ENCODE data around the gene GALNT10. TPM values are rescaled to one million over a fixed set of nuclear protein-coding genes. Genes with fewer than 3 reads are reported as not detected.

GALNT10 gene
- total RNA-seq, 1 experiment from 2014 or later: 22.9 TPM

DNA sequence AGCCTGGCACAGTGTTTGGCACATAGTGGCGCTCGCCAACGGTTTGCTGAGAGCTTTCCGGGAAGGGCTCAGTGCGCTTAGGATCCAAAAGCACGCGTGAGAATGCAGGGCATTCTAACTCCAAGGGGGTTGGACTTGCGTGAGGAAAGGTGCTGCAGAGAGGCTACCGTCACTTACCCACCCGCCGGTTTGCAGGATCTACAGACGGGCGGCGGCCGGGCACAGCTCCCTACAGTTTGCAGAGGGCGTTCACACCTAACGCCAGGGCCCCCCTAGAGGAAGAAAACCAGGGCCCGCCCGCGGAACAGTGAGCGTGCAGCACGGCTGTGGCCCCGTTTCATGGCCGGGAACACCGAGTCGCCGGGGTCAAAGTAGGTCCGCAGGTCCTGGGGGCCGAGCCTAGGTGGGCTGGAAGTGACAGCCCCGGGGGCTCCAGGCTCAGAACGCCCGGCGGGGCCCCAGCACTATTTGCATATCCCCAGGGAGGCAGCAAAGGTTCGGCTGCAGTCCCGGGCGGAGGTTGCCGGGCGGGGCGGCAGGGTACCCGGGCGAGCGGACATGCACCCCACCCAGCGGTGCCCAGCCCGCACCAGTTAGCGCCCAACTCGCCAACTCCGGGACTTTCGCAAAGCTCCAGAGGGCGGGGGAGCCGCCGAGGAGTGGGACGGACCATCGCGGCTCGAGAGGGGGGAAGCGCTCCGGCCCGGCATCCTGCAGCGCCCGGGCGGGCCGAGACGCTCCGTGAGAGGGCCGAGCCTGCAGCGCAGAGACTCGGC is 526 bp upstream of the GALNT10 start:
- Mint-ChIP-seq H3K27ac (no peak overlapping the region), H3K4me1 (peaks cover 50% of the 10 kb centered on the region), H3K4me3 (peak overlapping the region; percentile 73), H3K9me3 (no peaks in the 10 kb centered on the region), H3K27me3 (ENCODE audit: low read depth) (peaks cover 52% of the 10 kb centered on the region), H3K36me3 (no peaks in the 10 kb centered on the region)
- POLR2A ChIA-PET: interaction anchor here (0.6 to 1.4 kb wide), 3 partner anchors 10 to 205 kb away, joined by 3 to 4 read pairs (median 3); no protein-coding TSS in a partner anchor
- DNase-seq (ENCODE audit: low spot score) (peak; percentile 81), ATAC-seq (peak; percentile 61)
- CTCF ChIA-PET: interaction anchor here (0.6 to 3.5 kb wide), 34 partner anchors 7 to 331 kb away, joined by 3 to 57 read pairs (median 4); partner anchors contain the start of genes FAM114A2 and MFAP3
- TF ChIP-seq, protein P1, sequence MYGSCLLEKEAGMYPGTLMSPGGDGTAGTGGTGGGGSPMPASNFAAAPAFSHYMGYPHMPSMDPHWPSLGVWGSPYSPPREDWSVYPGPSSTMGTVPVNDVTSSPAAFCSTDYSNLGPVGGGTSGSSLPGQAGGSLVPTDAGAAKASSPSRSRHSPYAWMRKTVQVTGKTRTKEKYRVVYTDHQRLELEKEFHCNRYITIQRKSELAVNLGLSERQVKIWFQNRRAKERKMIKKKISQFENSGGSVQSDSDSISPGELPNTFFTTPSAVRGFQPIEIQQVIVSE (CRISPR knock-in tag; IDR thresholded peaks at IDR 0.05; ENCODE audit: borderline replicate concordance): no peak
- no peak for TF ChIP-seq RORB (CRISPR knock-in tag; IDR thresholded peaks at IDR 0.05)
- TF ChIP-seq GTF2I (CRISPR knock-in tag; conservative IDR thresholded peaks at IDR 0.05): peak; percentile 69
- TF ChIP-seq, protein P2, sequence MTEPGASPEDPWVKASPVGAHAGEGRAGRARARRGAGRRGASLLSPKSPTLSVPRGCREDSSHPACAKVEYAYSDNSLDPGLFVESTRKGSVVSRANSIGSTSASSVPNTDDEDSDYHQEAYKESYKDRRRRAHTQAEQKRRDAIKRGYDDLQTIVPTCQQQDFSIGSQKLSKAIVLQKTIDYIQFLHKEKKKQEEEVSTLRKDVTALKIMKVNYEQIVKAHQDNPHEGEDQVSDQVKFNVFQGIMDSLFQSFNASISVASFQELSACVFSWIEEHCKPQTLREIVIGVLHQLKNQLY (CRISPR knock-in tag; IDR thresholded peaks at IDR 0.05): no peak
- TF ChIP-seq TEAD1 (CRISPR knock-in tag; IDR thresholded peaks at IDR 0.05): no peak; the same call in 1 of the 2 replicates
- TF ChIP-seq ZNF423 (CRISPR knock-in tag; IDR thresholded peaks at IDR 0.05): peak; percentile 76
- TF ChIP-seq MYBL2 (CRISPR knock-in tag; IDR thresholded peaks at IDR 0.05): peak; percentile 44; the same call in 1 of the 2 replicates
- TF ChIP-seq NR2C2 (CRISPR knock-in tag; IDR thresholded peaks at IDR 0.05): no peak
- TF ChIP-seq, protein P3, sequence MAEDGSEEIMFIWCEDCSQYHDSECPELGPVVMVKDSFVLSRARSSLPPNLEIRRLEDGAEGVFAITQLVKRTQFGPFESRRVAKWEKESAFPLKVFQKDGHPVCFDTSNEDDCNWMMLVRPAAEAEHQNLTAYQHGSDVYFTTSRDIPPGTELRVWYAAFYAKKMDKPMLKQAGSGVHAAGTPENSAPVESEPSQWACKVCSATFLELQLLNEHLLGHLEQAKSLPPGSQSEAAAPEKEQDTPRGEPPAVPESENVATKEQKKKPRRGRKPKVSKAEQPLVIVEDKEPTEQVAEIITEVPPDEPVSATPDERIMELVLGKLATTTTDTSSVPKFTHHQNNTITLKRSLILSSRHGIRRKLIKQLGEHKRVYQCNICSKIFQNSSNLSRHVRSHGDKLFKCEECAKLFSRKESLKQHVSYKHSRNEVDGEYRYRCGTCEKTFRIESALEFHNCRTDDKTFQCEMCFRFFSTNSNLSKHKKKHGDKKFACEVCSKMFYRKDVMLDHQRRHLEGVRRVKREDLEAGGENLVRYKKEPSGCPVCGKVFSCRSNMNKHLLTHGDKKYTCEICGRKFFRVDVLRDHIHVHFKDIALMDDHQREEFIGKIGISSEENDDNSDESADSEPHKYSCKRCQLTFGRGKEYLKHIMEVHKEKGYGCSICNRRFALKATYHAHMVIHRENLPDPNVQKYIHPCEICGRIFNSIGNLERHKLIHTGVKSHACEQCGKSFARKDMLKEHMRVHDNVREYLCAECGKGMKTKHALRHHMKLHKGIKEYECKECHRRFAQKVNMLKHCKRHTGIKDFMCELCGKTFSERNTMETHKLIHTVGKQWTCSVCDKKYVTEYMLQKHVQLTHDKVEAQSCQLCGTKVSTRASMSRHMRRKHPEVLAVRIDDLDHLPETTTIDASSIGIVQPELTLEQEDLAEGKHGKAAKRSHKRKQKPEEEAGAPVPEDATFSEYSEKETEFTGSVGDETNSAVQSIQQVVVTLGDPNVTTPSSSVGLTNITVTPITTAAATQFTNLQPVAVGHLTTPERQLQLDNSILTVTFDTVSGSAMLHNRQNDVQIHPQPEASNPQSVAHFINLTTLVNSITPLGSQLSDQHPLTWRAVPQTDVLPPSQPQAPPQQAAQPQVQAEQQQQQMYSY (CRISPR knock-in tag; IDR thresholded peaks at IDR 0.05): peak; percentile 91
- no peak for TF ChIP-seq CREB1 (CRISPR knock-in tag; IDR thresholded peaks at IDR 0.05)
- no peak for TF ChIP-seq NFYB (CRISPR knock-in tag; conservative IDR thresholded peaks at IDR 0.05; ENCODE audit: low read depth)
- TF ChIP-seq, protein P4, sequence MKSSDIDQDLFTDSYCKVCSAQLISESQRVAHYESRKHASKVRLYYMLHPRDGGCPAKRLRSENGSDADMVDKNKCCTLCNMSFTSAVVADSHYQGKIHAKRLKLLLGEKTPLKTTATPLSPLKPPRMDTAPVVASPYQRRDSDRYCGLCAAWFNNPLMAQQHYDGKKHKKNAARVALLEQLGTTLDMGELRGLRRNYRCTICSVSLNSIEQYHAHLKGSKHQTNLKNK (CRISPR knock-in tag; IDR thresholded peaks at IDR 0.05): no peak
- TF ChIP-seq, protein P5, sequence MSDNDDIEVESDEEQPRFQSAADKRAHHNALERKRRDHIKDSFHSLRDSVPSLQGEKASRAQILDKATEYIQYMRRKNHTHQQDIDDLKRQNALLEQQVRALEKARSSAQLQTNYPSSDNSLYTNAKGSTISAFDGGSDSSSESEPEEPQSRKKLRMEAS (CRISPR knock-in tag; IDR thresholded peaks at IDR 0.05): peak; percentile 40; the same call in 1 of the 2 replicates
- TF ChIP-seq, protein P6, sequence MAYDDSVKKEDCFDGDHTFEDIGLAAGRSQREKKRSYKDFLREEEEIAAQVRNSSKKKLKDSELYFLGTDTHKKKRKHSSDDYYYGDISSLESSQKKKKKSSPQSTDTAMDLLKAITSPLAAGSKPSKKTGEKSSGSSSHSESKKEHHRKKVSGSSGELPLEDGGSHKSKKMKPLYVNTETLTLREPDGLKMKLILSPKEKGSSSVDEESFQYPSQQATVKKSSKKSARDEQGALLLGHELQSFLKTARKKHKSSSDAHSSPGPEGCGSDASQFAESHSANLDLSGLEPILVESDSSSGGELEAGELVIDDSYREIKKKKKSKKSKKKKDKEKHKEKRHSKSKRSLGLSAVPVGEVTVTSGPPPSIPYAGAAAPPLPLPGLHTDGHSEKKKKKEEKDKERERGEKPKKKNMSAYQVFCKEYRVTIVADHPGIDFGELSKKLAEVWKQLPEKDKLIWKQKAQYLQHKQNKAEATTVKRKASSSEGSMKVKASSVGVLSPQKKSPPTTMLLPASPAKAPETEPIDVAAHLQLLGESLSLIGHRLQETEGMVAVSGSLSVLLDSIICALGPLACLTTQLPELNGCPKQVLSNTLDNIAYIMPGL (CRISPR knock-in tag; IDR thresholded peaks at IDR 0.05): peak; percentile 64; the same call in 1 of the 2 replicates
- TF ChIP-seq, protein P7, sequence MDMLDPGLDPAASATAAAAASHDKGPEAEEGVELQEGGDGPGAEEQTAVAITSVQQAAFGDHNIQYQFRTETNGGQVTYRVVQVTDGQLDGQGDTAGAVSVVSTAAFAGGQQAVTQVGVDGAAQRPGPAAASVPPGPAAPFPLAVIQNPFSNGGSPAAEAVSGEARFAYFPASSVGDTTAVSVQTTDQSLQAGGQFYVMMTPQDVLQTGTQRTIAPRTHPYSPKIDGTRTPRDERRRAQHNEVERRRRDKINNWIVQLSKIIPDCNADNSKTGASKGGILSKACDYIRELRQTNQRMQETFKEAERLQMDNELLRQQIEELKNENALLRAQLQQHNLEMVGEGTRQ (CRISPR knock-in tag; IDR thresholded peaks at IDR 0.05): no peak
- no peak for TF ChIP-seq EMX1 (CRISPR knock-in tag; IDR thresholded peaks at IDR 0.05)
- no peak for TF ChIP-seq ZNF121 (CRISPR knock-in tag; IDR thresholded peaks at IDR 0.05)
- TF ChIP-seq JUN (CRISPR knock-in tag; IDR thresholded peaks at IDR 0.05): 0 out of 2 replicates have a peak, but pooled peaks have one; percentile 42
- TF ChIP-seq, protein P8, sequence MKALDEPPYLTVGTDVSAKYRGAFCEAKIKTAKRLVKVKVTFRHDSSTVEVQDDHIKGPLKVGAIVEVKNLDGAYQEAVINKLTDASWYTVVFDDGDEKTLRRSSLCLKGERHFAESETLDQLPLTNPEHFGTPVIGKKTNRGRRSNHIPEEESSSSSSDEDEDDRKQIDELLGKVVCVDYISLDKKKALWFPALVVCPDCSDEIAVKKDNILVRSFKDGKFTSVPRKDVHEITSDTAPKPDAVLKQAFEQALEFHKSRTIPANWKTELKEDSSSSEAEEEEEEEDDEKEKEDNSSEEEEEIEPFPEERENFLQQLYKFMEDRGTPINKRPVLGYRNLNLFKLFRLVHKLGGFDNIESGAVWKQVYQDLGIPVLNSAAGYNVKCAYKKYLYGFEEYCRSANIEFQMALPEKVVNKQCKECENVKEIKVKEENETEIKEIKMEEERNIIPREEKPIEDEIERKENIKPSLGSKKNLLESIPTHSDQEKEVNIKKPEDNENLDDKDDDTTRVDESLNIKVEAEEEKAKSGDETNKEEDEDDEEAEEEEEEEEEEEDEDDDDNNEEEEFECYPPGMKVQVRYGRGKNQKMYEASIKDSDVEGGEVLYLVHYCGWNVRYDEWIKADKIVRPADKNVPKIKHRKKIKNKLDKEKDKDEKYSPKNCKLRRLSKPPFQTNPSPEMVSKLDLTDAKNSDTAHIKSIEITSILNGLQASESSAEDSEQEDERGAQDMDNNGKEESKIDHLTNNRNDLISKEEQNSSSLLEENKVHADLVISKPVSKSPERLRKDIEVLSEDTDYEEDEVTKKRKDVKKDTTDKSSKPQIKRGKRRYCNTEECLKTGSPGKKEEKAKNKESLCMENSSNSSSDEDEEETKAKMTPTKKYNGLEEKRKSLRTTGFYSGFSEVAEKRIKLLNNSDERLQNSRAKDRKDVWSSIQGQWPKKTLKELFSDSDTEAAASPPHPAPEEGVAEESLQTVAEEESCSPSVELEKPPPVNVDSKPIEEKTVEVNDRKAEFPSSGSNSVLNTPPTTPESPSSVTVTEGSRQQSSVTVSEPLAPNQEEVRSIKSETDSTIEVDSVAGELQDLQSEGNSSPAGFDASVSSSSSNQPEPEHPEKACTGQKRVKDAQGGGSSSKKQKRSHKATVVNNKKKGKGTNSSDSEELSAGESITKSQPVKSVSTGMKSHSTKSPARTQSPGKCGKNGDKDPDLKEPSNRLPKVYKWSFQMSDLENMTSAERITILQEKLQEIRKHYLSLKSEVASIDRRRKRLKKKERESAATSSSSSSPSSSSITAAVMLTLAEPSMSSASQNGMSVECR (CRISPR knock-in tag; IDR thresholded peaks at IDR 0.05; ENCODE audit: borderline replicate concordance): peak; percentile 72; the same call in 1 of the 2 replicates
- TF ChIP-seq ZNF671 (CRISPR knock-in tag; IDR thresholded peaks at IDR 0.05): no peak
- TF ChIP-seq TEAD4 (CRISPR knock-in tag; IDR thresholded peaks at IDR 0.05): no peak
- peak; percentile 13; the same call in 1 of the 2 replicates for TF ChIP-seq ETV6 (CRISPR knock-in tag; IDR thresholded peaks at IDR 0.05)
- 0 out of 2 replicates have a peak, but pooled peaks have one; percentile 20 for TF ChIP-seq ZNF263 (CRISPR knock-in tag; IDR thresholded peaks at IDR 0.05; ENCODE audit: low read depth)
- TF ChIP-seq FOXP1 (CRISPR knock-in tag; IDR thresholded peaks at IDR 0.05; ENCODE audit: borderline replicate concordance): no peak
- TF ChIP-seq MXD4 (CRISPR knock-in tag; IDR thresholded peaks at IDR 0.05; ENCODE audit: borderline replicate concordance): no peak

Data from WTC11 (cell line).